RWPE1 (cell line): ENCODE measurements around the gene RHOJ.

Source experiments
- CTCF ChIA-PET: fragments of 350-600 bp; sonication (Branson Sonifier 250); formaldehyde crosslinking; extraction: SDS; loops from one replicate; lab custom pipeline; 2021; lab: Yijun Ruan, JAX
- POLR2A ChIA-PET: fragments of 400-600 bp; formaldehyde crosslinking; extraction: SDS; loops from one replicate; lab custom pipeline; 2020; ENCODE audit warnings: antibody characterized with exemption; ENCODE audit not compliant: low non-redundant PET; lab: Yijun Ruan, JAX
- DNase-seq: peaks from one replicate; pipeline ENCODE4 v3.0.0; 2012; ENCODE audit warnings: low spot score
- H3K27ac ChIP-seq: fragments of 450-650 bp; 2 replicates; pipeline ENCODE4 v1.5.1; 2017
- TF ChIP-seq, protein P1 (sequence below): fragments of 450-650 bp; conservative IDR thresholded peaks from 2 replicates; pipeline ENCODE4 v1.5.1; 2017; ENCODE audit warnings: low read depth, mild to moderate bottlenecking

Gene RHOJ

DNA sequence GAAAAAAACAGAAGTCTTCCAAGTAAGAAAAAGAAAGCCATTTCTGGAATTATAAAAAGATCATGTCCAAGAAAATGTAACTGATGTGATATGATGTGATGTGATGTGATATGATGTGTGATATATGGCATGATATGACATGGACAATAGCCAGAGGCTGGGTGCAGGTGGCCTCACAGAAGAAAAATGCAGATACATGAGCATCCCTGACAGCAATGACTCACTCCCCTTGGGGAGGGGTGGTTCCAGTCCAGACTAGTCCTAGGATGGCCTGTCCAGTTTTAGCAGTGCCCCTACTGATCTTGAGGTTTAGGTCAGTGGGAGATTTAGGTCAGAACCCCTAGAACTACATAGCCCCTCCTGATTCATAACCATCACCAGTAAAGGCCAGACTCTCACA is 3.5 kb upstream of the RHOJ start:
- CTCF ChIA-PET, result interaction anchor here (0.6 kb wide), 1 partner anchor 420 kb away, joined by 3 read pairs; no protein-coding TSS in a partner anchor
- H3K27ac ChIP-seq, result no peak overlapping the region
- POLR2A ChIA-PET, result no interaction called here
- TF ChIP-seq, protein P1, sequence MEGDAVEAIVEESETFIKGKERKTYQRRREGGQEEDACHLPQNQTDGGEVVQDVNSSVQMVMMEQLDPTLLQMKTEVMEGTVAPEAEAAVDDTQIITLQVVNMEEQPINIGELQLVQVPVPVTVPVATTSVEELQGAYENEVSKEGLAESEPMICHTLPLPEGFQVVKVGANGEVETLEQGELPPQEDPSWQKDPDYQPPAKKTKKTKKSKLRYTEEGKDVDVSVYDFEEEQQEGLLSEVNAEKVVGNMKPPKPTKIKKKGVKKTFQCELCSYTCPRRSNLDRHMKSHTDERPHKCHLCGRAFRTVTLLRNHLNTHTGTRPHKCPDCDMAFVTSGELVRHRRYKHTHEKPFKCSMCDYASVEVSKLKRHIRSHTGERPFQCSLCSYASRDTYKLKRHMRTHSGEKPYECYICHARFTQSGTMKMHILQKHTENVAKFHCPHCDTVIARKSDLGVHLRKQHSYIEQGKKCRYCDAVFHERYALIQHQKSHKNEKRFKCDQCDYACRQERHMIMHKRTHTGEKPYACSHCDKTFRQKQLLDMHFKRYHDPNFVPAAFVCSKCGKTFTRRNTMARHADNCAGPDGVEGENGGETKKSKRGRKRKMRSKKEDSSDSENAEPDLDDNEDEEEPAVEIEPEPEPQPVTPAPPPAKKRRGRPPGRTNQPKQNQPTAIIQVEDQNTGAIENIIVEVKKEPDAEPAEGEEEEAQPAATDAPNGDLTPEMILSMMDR, result no peak
- DNase-seq, result peak; percentile 24

DNA sequence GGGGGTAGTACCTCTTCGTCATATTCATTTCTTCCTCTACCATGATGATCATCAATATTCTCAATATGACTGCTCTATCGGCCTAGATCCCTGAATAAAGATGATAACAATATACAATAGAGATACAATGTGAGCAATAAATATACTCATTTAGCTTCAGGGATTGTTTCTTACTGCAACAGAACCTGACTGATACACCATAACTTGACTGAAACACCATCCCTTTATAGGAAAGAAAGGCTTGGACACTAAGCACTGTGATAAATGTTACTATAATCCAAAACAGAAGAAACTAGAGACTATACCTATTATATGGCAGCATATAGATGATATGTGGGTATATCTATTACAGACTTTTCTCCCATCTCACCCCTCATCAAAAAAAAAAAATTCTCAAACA is 1.2 kb upstream of the RHOJ start:
- TF ChIP-seq, protein P1, result no peak
- no peak overlapping the region for H3K27ac ChIP-seq
- POLR2A ChIA-PET, result no interaction called here
- DNase-seq, result no peak
- CTCF ChIA-PET, result interaction anchor here (1.0 kb wide), 1 partner anchor 32 kb away, joined by 3 read pairs; no protein-coding TSS in a partner anchor

DNA sequence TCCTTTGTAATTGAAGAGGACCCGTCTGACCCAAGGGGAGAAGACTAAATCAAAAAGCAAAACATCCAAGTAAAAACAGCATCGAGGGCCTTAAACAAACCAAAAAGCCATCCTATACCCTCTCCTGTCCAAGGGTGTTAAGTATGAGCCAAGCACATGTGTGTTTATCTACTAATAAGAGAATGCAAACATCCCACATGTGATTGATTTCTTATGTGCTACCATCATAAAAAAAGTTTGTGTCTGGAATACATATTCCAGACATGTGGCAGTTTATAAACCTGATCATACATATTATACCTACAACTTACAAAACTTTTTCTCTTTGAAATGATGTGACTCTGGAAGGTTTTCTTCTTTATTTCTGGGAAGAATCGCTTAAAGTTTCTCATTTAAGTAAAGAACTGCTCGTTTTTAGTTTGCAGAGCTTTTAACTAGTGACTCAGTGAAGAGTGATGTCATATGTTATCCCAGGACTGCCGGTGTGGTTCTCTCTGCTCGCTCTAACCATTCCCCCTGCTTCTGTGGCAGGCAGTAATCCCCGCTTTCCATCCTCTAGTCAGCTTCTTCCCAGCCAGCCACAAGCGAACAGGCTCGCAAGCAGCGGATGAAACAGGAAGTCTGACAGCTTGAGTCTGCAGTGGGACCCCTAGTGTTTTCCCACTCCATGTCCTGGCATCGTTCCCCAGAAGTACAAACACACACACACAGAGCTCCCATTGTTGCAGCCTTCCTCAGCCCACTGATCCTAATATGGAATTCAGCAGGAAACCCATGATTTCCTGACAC is 431 bp upstream of the RHOJ start:
- POLR2A ChIA-PET, result no interaction called here
- peak overlapping the region; percentile 65 for H3K27ac ChIP-seq
- TF ChIP-seq, protein P1, result no peak
- CTCF ChIA-PET, result interaction anchor here (1.0 kb wide), 1 partner anchor 31 kb away, joined by 3 read pairs; no protein-coding TSS in a partner anchor
- DNase-seq, result peak; percentile 29

DNA sequence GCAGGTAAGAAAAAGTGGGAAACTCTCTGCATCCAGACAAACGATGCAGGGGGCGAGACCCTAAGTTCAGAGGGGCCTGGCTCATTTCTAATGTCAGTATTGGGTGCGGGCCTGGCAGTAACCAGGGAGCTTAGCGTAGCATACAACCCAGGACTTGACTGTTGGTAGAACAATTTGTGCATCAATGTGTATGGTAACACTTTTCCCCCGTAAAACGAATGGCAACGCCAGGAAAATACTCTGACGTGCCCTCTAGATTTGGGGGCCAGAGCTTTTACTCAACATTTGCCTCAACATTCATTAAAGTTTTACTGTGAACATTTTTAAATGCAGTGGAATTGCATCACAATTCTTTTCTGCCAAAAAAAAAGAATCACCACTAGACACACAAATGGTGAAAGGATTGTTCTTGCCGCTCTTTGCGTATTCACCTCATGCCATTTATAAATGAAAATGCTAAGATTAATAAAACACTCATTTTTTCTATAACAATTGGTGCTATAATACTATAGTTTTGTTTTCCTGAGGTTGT is 867 bp downstream of the RHOJ start:
- ChIA-PET POLR2A (no interaction called here), CTCF (no interaction called here)
- peak overlapping the region; percentile 65; the same call in 1 of the 2 replicates for H3K27ac ChIP-seq
- DNase-seq, result no peak
- TF ChIP-seq, protein P1, result no peak

DNA sequence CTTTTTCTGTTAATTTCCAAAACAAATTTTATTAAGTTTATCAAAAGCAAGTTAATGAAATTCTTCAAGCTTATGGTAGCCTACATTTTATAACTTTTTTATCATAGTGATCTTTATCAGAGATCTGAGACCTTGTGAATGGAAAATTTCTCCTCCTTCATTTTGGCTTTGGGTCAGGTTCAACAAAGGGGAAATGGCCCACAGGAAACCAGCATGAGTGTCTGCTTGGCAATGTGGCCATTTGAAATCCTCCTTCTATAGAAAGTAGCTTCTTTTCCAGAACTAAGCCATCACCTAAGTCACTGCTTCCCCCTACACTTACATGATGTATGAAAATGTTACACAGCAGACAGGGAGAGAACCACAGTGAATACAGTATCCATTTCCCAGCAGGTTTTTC is 1.6 kb downstream of the RHOJ start:
- H3K27ac ChIP-seq, result no peak overlapping the region
- no peak for DNase-seq
- CTCF ChIA-PET, result no interaction called here
- POLR2A ChIA-PET, result no interaction called here
- TF ChIP-seq, protein P1, result no peak

DNA sequence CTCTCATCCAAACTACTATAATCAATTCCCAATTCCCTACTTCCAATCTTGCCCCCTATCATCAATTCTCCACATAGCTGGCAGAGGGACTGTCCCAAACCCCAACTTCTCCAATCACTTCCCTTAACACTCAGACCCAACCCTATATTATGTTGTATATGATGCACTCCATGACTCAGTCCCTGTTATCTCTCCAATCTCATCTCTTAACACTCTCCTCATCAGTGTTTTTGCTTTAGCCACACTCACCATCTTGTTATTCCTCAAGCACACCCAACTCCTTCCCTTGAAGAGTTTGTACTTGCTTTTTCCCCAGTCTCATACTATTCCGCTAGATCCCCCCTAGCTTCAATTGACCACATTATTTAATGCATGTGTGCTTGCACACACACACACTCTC is 4.9 kb downstream of the RHOJ start:
- ChIA-PET POLR2A (no interaction called here), CTCF (no interaction called here)
- no peak for DNase-seq
- no peak overlapping the region for H3K27ac ChIP-seq
- TF ChIP-seq, protein P1, result no peak
